GM12878 (cell line): ENCODE measurements around the gene MDM1. TPM values are rescaled to one million over a fixed set of nuclear protein-coding genes. Genes with fewer than 3 reads are reported as not detected.

Source experiments
- CBX3 ChIP-seq: fragments of 200-600 bp; sonication (generic); IDR thresholded peaks from 2 replicates; pipeline ENCODE4 v1.6.1; 2016; ENCODE audit warnings: low read depth, borderline replicate concordance
- MTA2 ChIP-seq: fragments of 450-650 bp; IDR thresholded peaks from 2 replicates; pipeline ENCODE4 v1.6.1; 2016; ENCODE audit warnings: low read depth, mild to moderate bottlenecking, moderate library complexity
- NFXL1 ChIP-seq: fragments of 450-650 bp; IDR thresholded peaks from 2 replicates; pipeline ENCODE4 v1.6.1; 2017; ENCODE audit warnings: antibody characterized with exemption, mild to moderate bottlenecking, borderline replicate concordance
- NFYB ChIP-seq: IDR thresholded peaks from 2 replicates; pipeline ENCODE4 v1.6.1; 2011; ENCODE audit warnings: low read depth, mild to moderate bottlenecking, low read length, improper control_type of control experiment, moderate library complexity; ENCODE audit not compliant: insufficient read depth
- PML ChIP-seq: IDR thresholded peaks from 2 replicates; pipeline ENCODE4 v1.6.1; 2012; ENCODE audit warnings: low read length, inconsistent platforms
- ZBTB4 ChIP-seq: fragments of 450-650 bp; formaldehyde crosslinking; IDR thresholded peaks from 2 replicates; pipeline ENCODE4 v1.4.0; 2022; ENCODE audit warnings: mild to moderate bottlenecking, moderate library complexity
- polyA plus RNA-seq, 11 experiments: library from polyadenylated mRNA; depleted of rRNA in 4 of 11; unstranded in 6 of 11; stranded (reverse) in 5 of 11; fragments of >200 nt; fragmentation: Nextera tagmentation in 4 of 11; fragmentation: Illumina TruSeq in 1 of 11; extraction: Ambion mirVana in 4 of 11; extraction: Trizol in 1 of 11; gene quantifications; 1 replicate in 1 of 11; 2 replicates in 10 of 11; pipeline versions ENCODE4 v1.2.1 to v1.2.3, GENCODE V29; 2011 to 2016; ENCODE audit warnings: inconsistent platforms in 2 of 11, missing spikeins in 2 of 11, low read depth in 1 of 11
- total RNA-seq, 4 experiments: library from RNA; depleted of rRNA in 3 of 4; stranded (reverse); fragments of >200 nt in 3 of 4; fragmentation: Illumina TruSeq in 1 of 4; extraction: Trizol in 1 of 4; gene quantifications; 2 replicates each; pipeline versions ENCODE4 v1.2.1 to v1.2.3, GENCODE V29; 2013 to 2021
- TF ChIP-seq, protein P1 (sequence below): fragments of 450-650 bp; IDR thresholded peaks from 2 replicates; pipeline ENCODE4 v1.6.1; 2017; ENCODE audit warnings: mild to moderate bottlenecking, moderate library complexity
- TF ChIP-seq, protein P2 (sequence below): fragments of 450-650 bp; IDR thresholded peaks from 2 replicates; pipeline ENCODE4 v1.6.1; 2017; ENCODE audit warnings: mild to moderate bottlenecking, low read depth, inconsistent platforms; ENCODE audit not compliant: poor library complexity, severe bottlenecking
- TF ChIP-seq, protein P3 (sequence below): fragments of 450-650 bp; IDR thresholded peaks from 2 replicates; pipeline ENCODE4 v1.6.1; 2017; ENCODE audit warnings: mild to moderate bottlenecking

The MDM1 gene
- total and polyA plus RNA-seq, 10 of the 15 experiments (the other 5 are each of a cell fraction or from before 2014, with no cell fraction given): 10.1 to 25.3 (median 16.5) TPM

GRCh38 chr12:68381476-68382219 is 49.5 kb upstream of the MDM1 start (continued):
- TF ChIP-seq, protein P1, sequence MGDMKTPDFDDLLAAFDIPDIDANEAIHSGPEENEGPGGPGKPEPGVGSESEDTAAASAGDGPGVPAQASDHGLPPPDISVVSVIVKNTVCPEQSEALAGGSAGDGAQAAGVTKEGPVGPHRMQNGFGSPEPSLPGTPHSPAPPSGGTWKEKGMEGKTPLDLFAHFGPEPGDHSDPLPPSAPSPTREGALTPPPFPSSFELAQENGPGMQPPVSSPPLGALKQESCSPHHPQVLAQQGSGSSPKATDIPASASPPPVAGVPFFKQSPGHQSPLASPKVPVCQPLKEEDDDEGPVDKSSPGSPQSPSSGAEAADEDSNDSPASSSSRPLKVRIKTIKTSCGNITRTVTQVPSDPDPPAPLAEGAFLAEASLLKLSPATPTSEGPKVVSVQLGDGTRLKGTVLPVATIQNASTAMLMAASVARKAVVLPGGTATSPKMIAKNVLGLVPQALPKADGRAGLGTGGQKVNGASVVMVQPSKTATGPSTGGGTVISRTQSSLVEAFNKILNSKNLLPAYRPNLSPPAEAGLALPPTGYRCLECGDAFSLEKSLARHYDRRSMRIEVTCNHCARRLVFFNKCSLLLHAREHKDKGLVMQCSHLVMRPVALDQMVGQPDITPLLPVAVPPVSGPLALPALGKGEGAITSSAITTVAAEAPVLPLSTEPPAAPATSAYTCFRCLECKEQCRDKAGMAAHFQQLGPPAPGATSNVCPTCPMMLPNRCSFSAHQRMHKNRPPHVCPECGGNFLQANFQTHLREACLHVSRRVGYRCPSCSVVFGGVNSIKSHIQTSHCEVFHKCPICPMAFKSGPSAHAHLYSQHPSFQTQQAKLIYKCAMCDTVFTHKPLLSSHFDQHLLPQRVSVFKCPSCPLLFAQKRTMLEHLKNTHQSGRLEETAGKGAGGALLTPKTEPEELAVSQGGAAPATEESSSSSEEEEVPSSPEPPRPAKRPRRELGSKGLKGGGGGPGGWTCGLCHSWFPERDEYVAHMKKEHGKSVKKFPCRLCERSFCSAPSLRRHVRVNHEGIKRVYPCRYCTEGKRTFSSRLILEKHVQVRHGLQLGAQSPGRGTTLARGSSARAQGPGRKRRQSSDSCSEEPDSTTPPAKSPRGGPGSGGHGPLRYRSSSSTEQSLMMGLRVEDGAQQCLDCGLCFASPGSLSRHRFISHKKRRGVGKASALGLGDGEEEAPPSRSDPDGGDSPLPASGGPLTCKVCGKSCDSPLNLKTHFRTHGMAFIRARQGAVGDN: no peak
- no peak for TF ChIP-seq ZBTB4 (CRISPR knock-in tag)
- TF ChIP-seq NFXL1: no peak
- no peak for TF ChIP-seq MTA2
- no peak for TF ChIP-seq CBX3
- TF ChIP-seq, protein P2, sequence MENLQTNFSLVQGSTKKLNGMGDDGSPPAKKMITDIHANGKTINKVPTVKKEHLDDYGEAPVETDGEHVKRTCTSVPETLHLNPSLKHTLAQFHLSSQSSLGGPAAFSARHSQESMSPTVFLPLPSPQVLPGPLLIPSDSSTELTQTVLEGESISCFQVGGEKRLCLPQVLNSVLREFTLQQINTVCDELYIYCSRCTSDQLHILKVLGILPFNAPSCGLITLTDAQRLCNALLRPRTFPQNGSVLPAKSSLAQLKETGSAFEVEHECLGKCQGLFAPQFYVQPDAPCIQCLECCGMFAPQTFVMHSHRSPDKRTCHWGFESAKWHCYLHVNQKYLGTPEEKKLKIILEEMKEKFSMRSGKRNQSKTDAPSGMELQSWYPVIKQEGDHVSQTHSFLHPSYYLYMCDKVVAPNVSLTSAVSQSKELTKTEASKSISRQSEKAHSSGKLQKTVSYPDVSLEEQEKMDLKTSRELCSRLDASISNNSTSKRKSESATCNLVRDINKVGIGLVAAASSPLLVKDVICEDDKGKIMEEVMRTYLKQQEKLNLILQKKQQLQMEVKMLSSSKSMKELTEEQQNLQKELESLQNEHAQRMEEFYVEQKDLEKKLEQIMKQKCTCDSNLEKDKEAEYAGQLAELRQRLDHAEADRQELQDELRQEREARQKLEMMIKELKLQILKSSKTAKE: no peak
- TF ChIP-seq, protein P3, sequence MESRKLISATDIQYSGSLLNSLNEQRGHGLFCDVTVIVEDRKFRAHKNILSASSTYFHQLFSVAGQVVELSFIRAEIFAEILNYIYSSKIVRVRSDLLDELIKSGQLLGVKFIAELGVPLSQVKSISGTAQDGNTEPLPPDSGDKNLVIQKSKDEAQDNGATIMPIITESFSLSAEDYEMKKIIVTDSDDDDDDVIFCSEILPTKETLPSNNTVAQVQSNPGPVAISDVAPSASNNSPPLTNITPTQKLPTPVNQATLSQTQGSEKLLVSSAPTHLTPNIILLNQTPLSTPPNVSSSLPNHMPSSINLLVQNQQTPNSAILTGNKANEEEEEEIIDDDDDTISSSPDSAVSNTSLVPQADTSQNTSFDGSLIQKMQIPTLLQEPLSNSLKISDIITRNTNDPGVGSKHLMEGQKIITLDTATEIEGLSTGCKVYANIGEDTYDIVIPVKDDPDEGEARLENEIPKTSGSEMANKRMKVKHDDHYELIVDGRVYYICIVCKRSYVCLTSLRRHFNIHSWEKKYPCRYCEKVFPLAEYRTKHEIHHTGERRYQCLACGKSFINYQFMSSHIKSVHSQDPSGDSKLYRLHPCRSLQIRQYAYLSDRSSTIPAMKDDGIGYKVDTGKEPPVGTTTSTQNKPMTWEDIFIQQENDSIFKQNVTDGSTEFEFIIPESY: no peak
- TF ChIP-seq NFYB: no peak
- no peak for TF ChIP-seq PML
- TF ChIP-seq, all 136 proteins: peak for 0
